Measurements from ENCODE around the gene LOXL4. TPM values are rescaled to one million over a fixed set of nuclear protein-coding genes. Genes with fewer than 3 reads are reported as not detected.
A peak's percentile ranks its signal among the peaks of the same experiment; 100 is the strongest.

The LOXL4 gene
- total RNA-seq, 1 donor from 2014 or later = 6.2 TPM

GRCh38 chr10:98266647-98267046 is 1.3 kb downstream of the LOXL4 start:
- ATAC-seq = no peak
- intact Hi-C loops (cut with DNase I) = no loop called here
- no peak for TF ChIP-seq CTCF (IDR thresholded peaks at IDR 0.05)
- no peaks in the 10 kb centered on the region for H3K27me3 ChIP-seq
- no peaks in the 10 kb centered on the region for H3K9me3 ChIP-seq
- DNase-seq = no peak
- no peaks in the 10 kb centered on the region for H3K36me3 ChIP-seq
- H3K4me1 ChIP-seq = peaks cover 19% of the 10 kb centered on the region
- H3K4me3 ChIP-seq = no peak overlapping the region
- H3K27ac ChIP-seq = no peak overlapping the region

DNA sequence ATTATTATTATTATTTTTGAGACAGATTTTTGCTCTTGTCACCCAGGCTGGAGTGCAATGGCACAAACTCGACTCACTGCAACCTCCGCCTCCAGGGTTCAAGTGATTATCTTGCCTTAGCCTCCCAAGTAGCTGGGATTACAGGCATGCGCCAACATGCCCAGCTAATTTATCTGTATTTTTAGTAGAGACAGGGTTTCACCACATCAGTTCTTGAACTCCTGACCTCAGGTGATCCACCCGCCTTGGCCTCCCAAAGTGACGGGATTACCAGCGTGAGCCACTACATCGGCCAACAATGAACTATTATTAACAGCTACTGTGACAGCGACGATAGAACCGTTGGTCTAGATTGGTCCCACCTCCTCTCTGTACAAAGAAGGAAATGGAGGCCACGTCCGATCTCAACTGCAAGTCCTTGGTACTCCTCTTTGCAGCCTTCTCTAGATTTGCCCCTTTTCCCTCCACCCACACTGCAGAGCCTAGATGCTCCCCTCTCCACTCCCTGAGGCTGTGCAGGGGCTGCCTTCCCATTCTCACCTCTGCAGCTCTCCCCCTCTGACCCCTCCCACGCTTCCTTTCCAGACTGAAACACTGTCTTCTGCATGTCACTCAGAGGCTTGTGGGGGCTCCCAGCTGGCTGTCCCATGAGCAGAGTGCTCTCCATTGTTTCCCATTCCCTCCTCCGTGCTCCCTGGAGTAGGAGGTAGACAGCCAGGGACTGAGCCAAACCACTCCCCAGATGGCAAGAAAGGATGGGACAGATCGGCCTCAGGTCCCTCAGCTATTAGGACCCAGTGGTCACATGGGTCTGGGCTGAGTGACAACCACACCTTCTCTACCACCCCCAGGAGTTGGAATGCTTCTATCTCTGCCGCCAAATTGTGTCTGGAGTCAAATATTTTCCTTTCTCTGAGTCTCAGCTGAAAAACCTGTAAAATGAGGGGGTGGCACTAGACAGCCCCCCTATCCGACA is 2.3 kb downstream of the LOXL4 start:
- H3K4me3 ChIP-seq = no peak overlapping the region
- no peak for DNase-seq
- ATAC-seq = no peak
- H3K9me3 ChIP-seq = no peaks in the 10 kb centered on the region
- TF ChIP-seq CTCF (IDR thresholded peaks at IDR 0.05) = no peak
- peaks cover 19% of the 10 kb centered on the region for H3K4me1 ChIP-seq
- no peaks in the 10 kb centered on the region for H3K27me3 ChIP-seq
- no peaks in the 10 kb centered on the region for H3K36me3 ChIP-seq
- intact Hi-C loops (cut with DNase I) = no loop called here
- no peak overlapping the region for H3K27ac ChIP-seq

DNA sequence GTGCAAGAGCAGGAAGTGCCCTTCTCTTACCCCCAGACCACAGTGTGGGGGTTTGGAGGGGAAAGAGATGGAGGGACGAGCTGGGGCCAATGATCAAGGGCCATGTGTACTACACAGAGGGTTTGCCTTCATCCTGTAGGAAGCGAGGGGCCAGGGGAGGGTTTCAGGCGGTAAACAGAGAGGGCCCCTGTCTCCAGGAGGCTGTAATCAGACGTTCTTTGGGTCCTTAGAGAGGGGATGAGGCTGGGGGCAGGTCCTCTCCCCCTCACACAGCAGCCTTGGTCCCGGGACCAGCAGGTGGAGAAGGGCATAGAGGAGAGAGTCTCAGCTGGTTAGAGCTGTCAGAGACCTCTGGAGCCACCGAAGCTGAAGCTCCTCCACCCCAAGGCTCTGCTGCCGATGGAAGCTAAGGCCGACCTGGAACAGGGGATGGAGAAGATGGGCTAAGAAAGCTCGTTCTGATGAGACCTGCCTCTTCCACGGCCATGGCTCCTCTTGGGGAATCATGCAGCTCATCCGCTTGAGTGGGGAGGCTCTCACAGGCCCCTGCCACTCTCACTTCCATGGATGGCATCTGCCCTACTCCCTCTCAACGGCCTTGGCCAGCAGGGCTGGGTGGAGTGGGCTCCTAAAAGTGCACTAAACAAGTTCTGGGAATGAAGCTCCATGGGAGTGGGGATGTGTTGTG is 3.5 kb downstream of the LOXL4 start:
- Histone ChIP-seq H3K36me3 (no peaks in the 10 kb centered on the region), H3K9me3 (no peaks in the 10 kb centered on the region), H3K27ac (no peak overlapping the region), H3K4me3 (no peak overlapping the region), H3K4me1 (peaks cover 11% of the 10 kb centered on the region), H3K27me3 (no peaks in the 10 kb centered on the region)
- ATAC-seq (no peak), DNase-seq (no peak)
- TF ChIP-seq CTCF (IDR thresholded peaks at IDR 0.05) = no peak
- intact Hi-C loops (cut with DNase I) = no loop called here

DNA sequence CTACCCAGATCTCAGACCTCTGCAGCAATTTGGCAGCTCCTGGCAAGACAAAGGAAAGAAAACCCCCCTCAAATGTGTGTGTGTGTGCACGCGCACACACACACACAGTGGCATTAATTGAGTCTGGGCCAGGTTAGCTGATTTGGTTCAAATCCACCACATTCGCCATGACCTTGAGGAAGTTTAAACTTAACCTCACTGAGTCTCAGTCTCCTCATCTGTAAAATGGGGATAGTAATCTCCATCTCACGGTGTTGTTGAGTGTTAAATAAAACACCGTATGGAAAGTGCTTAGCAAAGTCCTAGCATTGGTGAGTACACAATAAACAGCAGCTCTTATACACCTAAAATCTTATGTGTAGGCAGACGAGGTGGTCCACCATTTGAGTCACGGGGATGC is 4.9 kb downstream of the LOXL4 start:
- Histone ChIP-seq H3K27me3 (no peaks in the 10 kb centered on the region), H3K36me3 (no peaks in the 10 kb centered on the region), H3K27ac (no peak overlapping the region), H3K4me3 (no peak overlapping the region), H3K9me3 (no peaks in the 10 kb centered on the region), H3K4me1 (no peaks in the 10 kb centered on the region)
- DNase-seq (no peak), ATAC-seq (no peak)
- no peak for TF ChIP-seq CTCF (IDR thresholded peaks at IDR 0.05)
- intact Hi-C loops (cut with DNase I) = no loop called here

DNA sequence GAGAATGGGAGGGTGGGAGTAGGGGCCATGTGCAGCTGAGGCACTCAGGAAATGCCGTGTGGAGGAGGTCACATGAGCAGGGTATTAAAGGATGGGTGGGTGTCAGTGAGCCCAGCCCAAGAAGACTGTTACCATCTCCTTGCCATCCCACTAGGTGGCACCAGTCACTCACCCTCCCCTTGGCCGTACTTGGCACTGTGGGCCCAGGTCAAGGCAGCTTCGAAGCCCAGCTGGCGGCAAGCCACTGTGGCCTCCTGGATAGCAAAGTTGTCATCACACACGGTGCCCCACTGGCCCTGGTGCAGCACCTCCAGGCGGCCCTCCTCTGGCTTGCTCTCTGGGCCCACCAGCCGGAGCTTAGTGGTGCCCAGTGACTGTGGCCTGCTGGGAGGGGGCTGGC is 5.4 kb downstream of the LOXL4 start:
- Histone ChIP-seq H3K4me1 (no peaks in the 10 kb centered on the region), H3K27me3 (no peaks in the 10 kb centered on the region), H3K36me3 (no peaks in the 10 kb centered on the region), H3K4me3 (no peak overlapping the region), H3K9me3 (no peaks in the 10 kb centered on the region), H3K27ac (no peak overlapping the region)
- peak; percentile 78 for DNase-seq
- peak; percentile 52 for TF ChIP-seq CTCF (IDR thresholded peaks at IDR 0.05)
- intact Hi-C loops (cut with DNase I) = no loop called here
- peak; percentile 73 for ATAC-seq

All from upper lobe of right lung (tissue), 1 donor.